HCEC 1CT (cell line): ENCODE data around the gene TMCO4.

Experiments
- DNase-seq: peaks from one replicate; pipeline ENCODE4 v3.0.0-alpha.2; 2017

Gene TMCO4

GRCh38 chr1:19775317-19775716 lies 24.4 kb downstream of the TMCO4 start:
- no peak for DNase-seq

GRCh38 chr1:19774180-19774785 lies 25.4 kb downstream of the TMCO4 start:
- DNase-seq = no peak

GRCh38 chr1:19773485-19773884 lies 26.2 kb downstream of the TMCO4 start:
- no peak for DNase-seq

GRCh38 chr1:19772053-19772452 lies 27.7 kb downstream of the TMCO4 start:
- DNase-seq = no peak

GRCh38 chr1:19771350-19771749 lies 28.4 kb downstream of the TMCO4 start:
- DNase-seq = no peak

- DNase-seq = no peak
Measured at GRCh38 chr1:19770436-19771190, 29.1 kb downstream of the TMCO4 start.

- no peak for DNase-seq
Measured at GRCh38 chr1:19769211-19769932, 30.3 kb downstream of the TMCO4 start.

- DNase-seq = no peak
Measured at GRCh38 chr1:19768353-19769210, 31.1 kb downstream of the TMCO4 start.

- DNase-seq = peak; percentile 93
Measured at GRCh38 chr1:19765623-19766022, 34.1 kb downstream of the TMCO4 start.

GRCh38 chr1:19764848-19765247 lies 34.9 kb downstream of the TMCO4 start:
- no peak for DNase-seq

- DNase-seq = no peak
Measured at GRCh38 chr1:19762175-19762779, 37.4 kb downstream of the TMCO4 start.

GRCh38 chr1:19759740-19760089 lies 40.0 kb downstream of the TMCO4 start:
- no peak for DNase-seq

- peak; percentile 75 for DNase-seq
Measured at GRCh38 chr1:19758227-19758830, 41.4 kb downstream of the TMCO4 start.

GRCh38 chr1:19757641-19758040 lies 42.1 kb downstream of the TMCO4 start:
- DNase-seq = no peak

- no peak for DNase-seq
Measured at GRCh38 chr1:19756480-19756879, 43.2 kb downstream of the TMCO4 start.

GRCh38 chr1:19754482-19754881 lies 45.2 kb downstream of the TMCO4 start:
- no peak for DNase-seq

- no peak for DNase-seq
Measured at GRCh38 chr1:19752083-19752696, 47.5 kb downstream of the TMCO4 start.

GRCh38 chr1:19750882-19751276 lies 48.8 kb downstream of the TMCO4 start:
- no peak for DNase-seq

- peak; percentile 17 for DNase-seq
Measured at GRCh38 chr1:19750101-19750881, 49.4 kb downstream of the TMCO4 start.

- no peak for DNase-seq
Measured at GRCh38 chr1:19749685-19750084, 50.0 kb downstream of the TMCO4 start.

GRCh38 chr1:19747761-19748160 lies 52.0 kb downstream of the TMCO4 start:
- no peak for DNase-seq
